Measurements from ENCODE around the gene WRNIP1.
"Not testable (repeated sequence)": the region's sequence is repeated elsewhere in the genome, so short reads cannot be mapped to it uniquely, and the experiment has no call there.

Gene WRNIP1

DNA sequence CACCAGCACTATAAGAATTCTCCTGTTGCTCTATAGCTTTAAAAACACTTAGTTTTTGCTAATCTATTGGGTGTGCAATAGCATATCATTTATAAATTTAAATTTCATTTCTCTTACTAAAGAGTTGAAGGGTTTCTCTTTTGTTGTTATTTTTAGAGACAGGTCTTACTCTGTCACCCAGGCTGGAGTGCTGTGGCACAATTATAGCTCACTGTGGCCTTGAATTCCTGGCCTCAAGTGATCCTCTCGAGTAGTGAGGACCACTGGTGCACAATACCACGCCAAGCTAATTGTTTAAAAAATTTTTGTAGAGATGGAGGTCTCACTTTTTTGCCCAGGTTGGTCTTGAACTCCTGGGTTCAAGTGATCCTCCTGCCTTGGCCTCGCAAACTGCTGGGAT lies 6.2 kb upstream of the WRNIP1 start:
- DNase-seq (ENCODE audit: low read depth), result no peak
- TF ChIP-seq, protein P1, sequence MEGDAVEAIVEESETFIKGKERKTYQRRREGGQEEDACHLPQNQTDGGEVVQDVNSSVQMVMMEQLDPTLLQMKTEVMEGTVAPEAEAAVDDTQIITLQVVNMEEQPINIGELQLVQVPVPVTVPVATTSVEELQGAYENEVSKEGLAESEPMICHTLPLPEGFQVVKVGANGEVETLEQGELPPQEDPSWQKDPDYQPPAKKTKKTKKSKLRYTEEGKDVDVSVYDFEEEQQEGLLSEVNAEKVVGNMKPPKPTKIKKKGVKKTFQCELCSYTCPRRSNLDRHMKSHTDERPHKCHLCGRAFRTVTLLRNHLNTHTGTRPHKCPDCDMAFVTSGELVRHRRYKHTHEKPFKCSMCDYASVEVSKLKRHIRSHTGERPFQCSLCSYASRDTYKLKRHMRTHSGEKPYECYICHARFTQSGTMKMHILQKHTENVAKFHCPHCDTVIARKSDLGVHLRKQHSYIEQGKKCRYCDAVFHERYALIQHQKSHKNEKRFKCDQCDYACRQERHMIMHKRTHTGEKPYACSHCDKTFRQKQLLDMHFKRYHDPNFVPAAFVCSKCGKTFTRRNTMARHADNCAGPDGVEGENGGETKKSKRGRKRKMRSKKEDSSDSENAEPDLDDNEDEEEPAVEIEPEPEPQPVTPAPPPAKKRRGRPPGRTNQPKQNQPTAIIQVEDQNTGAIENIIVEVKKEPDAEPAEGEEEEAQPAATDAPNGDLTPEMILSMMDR (IDR thresholded peaks at IDR 0.05; ENCODE audit: low read depth, low read length, missing control alignments), result no peak
- H3K4me3 ChIP-seq (ENCODE audit: low read depth, low read length), result no peak overlapping the region

DNA sequence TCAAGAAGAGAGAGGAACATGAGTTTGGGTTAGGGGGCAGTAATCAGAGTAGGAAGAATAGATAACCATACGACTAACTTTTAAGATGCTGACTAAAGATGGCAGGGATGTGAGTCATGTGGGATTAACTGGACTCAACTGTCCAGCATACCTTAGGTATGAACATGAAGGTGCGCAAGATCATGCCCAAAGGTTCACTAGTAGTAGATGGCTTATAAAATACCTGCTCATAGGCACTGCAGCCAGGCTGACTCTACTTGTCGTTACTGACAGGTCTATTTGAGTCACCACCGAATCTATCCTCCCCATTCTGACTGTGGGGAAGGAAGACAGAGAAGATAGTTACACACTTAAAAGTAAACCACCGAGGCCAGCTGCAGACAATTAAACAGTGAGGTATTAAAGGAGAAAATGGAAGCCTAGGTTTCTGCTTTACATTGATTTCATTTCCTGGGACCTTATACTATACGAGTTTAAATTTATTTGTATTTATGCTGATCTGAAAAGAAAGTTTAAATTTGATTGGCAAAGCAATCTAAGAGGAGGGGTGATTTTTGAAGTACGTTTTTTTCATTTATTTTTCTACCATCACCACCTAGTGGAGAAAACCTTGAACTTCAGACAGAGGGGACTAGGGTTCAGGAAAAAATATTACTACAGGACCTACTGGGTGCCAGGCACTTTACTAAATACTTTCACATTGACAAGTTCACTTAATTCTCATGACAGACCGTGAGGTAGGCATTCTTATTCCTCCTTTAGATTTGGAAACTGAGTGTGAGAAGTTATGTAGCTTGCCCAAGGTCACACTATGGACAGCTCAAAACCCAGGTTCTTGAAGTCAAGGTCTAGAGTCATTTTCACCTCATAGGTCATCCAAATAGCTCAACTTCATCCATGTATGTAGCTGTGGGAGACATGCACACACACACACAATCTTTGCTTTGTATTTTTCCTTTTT lies 4.0 kb upstream of the WRNIP1 start:
- TF ChIP-seq, protein P1 (IDR thresholded peaks at IDR 0.05; ENCODE audit: low read depth, low read length, missing control alignments), result peak; percentile 50
- H3K4me3 ChIP-seq (ENCODE audit: low read depth, low read length), result no peak overlapping the region
- no peak for DNase-seq (ENCODE audit: low read depth)

DNA sequence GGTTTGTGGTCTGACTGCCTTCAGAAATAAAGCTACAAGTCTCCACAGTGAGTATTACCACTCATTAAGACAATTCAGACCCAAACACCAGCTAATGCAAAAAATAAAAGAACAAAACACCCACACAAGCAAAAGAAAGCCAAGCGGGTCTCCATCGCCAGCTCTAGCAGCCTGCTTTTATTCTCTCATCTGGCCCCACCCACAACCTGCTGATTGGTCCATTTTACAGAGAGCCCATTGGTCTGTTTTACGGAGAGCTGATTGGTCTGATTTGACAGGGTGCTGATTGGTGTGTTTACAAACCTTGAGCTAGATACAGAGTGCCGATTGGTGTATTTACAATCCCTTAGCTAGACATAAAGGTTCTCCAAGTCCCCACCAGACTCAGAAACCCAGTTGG lies 2.3 kb upstream of the WRNIP1 start:
- DNase-seq (ENCODE audit: low read depth); H3K4me3 ChIP-seq (ENCODE audit: low read depth, low read length): not testable (repeated sequence)

DNA sequence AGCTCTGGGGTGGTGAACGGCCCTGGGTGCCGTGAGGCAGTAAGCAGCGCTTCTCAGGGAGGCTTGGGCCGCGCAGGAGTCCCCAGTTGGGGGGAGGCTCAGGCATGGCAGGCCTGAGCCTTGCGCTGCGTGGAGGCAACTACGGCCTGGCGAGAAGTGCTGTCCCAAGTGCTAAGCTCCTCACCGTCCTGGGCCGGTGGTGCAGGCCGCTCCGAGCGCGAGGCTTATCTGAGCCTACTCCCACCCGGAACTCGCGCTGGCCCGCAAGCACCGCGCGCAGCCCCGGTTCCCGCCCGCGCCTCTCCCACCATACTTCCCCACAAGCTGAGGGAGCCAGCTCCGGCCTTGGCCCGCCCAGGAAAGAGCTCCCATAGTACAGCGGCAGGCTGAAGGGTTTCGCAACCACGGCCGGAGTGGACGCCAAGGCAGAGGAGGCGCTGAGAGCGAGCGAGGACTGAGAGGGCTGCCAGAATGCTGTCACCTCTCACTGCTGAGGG lies 1.8 kb upstream of the WRNIP1 start:
- TF ChIP-seq, protein P1 (IDR thresholded peaks at IDR 0.05; ENCODE audit: low read depth, low read length, missing control alignments), result no peak
- no peak for DNase-seq (ENCODE audit: low read depth)
- no peak overlapping the region for H3K4me3 ChIP-seq (ENCODE audit: low read depth, low read length)

DNA sequence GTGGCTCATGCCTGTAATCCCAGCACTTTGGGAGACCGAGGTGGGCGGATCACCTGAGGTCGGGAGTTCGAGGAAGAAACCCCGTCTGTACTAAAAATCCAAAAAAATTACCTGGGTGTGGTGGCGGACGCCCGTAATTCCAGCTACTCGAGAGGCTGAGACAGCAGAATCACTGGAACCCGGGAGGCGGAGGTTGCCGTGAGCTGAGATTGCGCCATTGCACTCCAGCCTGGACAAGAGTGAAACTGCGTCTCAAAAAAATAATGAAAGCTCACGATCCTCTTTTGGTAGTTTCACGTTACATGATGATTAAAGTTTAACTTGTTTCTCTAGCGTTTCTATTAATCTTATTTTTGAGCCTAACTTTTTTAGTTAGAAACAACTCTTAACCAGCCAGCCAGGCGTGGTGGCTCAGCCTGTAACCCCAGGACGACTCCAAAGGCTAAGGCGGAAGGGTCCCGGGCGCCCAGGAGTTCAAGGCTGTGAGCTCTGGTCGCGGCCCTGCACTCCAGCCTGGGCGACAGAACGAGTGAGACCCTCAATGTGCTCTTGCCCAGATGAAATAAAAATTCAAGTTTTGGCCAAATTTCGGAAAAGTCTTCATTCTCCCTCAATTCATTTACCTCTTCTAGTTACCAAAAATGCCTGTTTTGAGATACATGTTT lies 1.2 kb upstream of the WRNIP1 start:
- peak overlapping the region; percentile 69; the same call in 1 of the 2 replicates for H3K4me3 ChIP-seq (ENCODE audit: low read depth, low read length)
- DNase-seq (ENCODE audit: low read depth), result no peak
- TF ChIP-seq, protein P1 (IDR thresholded peaks at IDR 0.05; ENCODE audit: low read depth, low read length, missing control alignments), result no peak

DNA sequence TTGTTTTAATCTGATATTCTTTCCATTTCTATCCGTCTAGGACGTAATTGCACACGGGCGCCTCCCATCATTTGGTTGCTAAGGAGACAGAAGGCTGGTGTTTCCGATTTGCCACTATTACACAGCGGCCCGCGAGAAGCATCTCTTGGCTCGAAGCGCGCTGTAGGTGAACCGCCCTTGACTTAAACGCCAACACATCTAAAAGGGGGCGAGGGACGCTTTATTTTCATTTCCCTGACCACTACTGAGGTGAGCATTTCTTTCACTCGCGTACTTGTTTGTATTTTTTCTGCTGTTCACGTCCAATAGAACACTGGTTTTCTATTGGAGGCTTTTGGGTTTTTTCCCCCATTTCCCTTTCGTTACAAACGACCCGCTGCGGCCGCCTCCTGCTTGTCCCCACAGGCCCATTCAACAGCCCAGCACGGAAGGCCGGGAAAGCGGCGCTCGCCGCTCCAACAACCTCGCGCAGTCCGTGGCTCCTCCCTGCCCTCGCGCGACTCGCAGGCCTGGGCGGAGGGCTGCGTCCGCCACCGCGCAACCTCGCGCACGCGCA lies 505 bp upstream of the WRNIP1 start:
- TF ChIP-seq, protein P1 (IDR thresholded peaks at IDR 0.05; ENCODE audit: low read depth, low read length, missing control alignments), result no peak
- DNase-seq (ENCODE audit: low read depth), result peak; percentile 26
- peak overlapping the region; percentile 69 for H3K4me3 ChIP-seq (ENCODE audit: low read depth, low read length)

Data from GM12864 (cell line).